Activated CD4-positive, alpha-beta T cell treated with anti-CD3 and anti-CD28 coated beads for 36 hours (primary cell): ENCODE data around the gene STIM2. TPM values are rescaled to one million over a fixed set of nuclear protein-coding genes. Genes with fewer than 3 reads are reported as not detected.
A peak's percentile ranks its signal among the peaks of the same experiment; 100 is the strongest.

ENCODE experiments used
- ATAC-seq: fragments of 200-7000 bp; cut with Tn5 transposase; one replicate; pipeline ENCODE4 v1.10.0; 2021; ENCODE audit warnings: mild to moderate bottlenecking, moderate library complexity
- CTCF ChIA-PET: fragments of 350-600 bp; sonication (Branson Sonifier 250); formaldehyde crosslinking; loops from one replicate; lab custom pipeline; 2021; ENCODE audit warnings: antibody characterized with exemption; lab: Charles Lee
- POLR2A ChIA-PET: fragments of 350-600 bp; sonication (Branson Sonifier 250); formaldehyde crosslinking; loops from one replicate; lab custom pipeline; 2021; ENCODE audit warnings: antibody characterized with exemption, inconsistent platforms; lab: Charles Lee
- DNase-seq: peaks from one replicate; pipeline ENCODE4 v3.0.0-alpha.2; 2020
- H3K27ac Mint-ChIP-seq: one replicate; pipeline ENCODE4 v1.8.0; 2021; ENCODE audit warnings: mixed read lengths
- H3K27me3 Mint-ChIP-seq: one replicate; pipeline ENCODE4 v1.8.0; 2021; ENCODE audit warnings: mixed read lengths
- H3K36me3 Mint-ChIP-seq: one replicate; pipeline ENCODE4 v1.8.0; 2021; ENCODE audit warnings: low read depth, mixed read lengths
- H3K4me1 Mint-ChIP-seq: one replicate; pipeline ENCODE4 v1.8.0; 2021; ENCODE audit warnings: mixed read lengths
- H3K4me3 Mint-ChIP-seq: one replicate; pipeline ENCODE4 v1.8.0; 2021; ENCODE audit warnings: mild to moderate bottlenecking, moderate library complexity, mixed read lengths
- H3K9me3 Mint-ChIP-seq: one replicate; pipeline ENCODE4 v1.8.0; 2021; ENCODE audit warnings: low read depth, mixed read lengths
- intact Hi-C, 2 experiments: fragments of 100-400 bp; cut with DNase I in 1 of 2; cut with micrococcal nuclease in 1 of 2; formaldehyde crosslinking; loops; one replicate each; pipeline versions ENCODE4 v1.14.2 to v1.15.1; 2022 to 2024; cut with DNase I, micrococcal nuclease
- total RNA-seq, 2 experiments: library from RNA; stranded (reverse); gene quantifications; one replicate each; pipeline ENCODE4 v1.2.3, GENCODE V29; 2021

Gene STIM2
- total RNA-seq, 2 experiments from 2014 or later, result 32.9 to 36.4 TPM

GRCh38 chr4:26866781-26867180 lies 6.1 kb downstream of the STIM2 start:
- DNase-seq, result no peak
- H3K27me3 Mint-ChIP-seq, result no peaks in the 10 kb centered on the region
- no peak for ATAC-seq
- H3K4me3 Mint-ChIP-seq, result no peak overlapping the region
- no peak overlapping the region for H3K27ac Mint-ChIP-seq
- intact Hi-C loops, result loop anchor here (10.0 kb wide), 3 partner anchors 542 to 1632 kb away; partner anchors contain the start of genes PI4K2B (in 1 of the 2), RBPJ (in 1 of the 2) and ZCCHC4 (in 1 of the 2)
- POLR2A ChIA-PET, result no interaction called here
- CTCF ChIA-PET, result interaction anchor here (0.9 to 1.8 kb wide), 3 partner anchors 9 to 143 kb away, joined by 4 to 8 read pairs (median 5); no protein-coding TSS in a partner anchor
- no peaks in the 10 kb centered on the region for H3K9me3 Mint-ChIP-seq
- peaks cover 4% of the 10 kb centered on the region for H3K36me3 Mint-ChIP-seq
- peaks cover 71% of the 10 kb centered on the region for H3K4me1 Mint-ChIP-seq

- peak overlapping the region; percentile 7 for H3K4me3 Mint-ChIP-seq
- H3K36me3 Mint-ChIP-seq, result peaks cover 7% of the 10 kb centered on the region
- H3K4me1 Mint-ChIP-seq, result peaks cover 76% of the 10 kb centered on the region
- ChIA-PET CTCF (interaction anchor here (1.0 to 1.8 kb wide), 3 partner anchors 7 to 137 kb away, joined by 3 to 8 read pairs (median 4); partner anchors contain the start of gene STIM2), POLR2A (no interaction called here)
- peak overlapping the region; percentile 3 for H3K27ac Mint-ChIP-seq
- DNase-seq, result no peak
- H3K27me3 Mint-ChIP-seq, result no peaks in the 10 kb centered on the region
- ATAC-seq, result peak; percentile 23
- H3K9me3 Mint-ChIP-seq, result no peaks in the 10 kb centered on the region
- intact Hi-C loops, result loop anchor here (10.0 kb wide), 3 partner anchors 543 to 1633 kb away; partner anchors contain the start of genes PI4K2B (in 1 of the 2), RBPJ (in 1 of the 2) and ZCCHC4 (in 1 of the 2)
These were observed 7.5 kb downstream of the STIM2 start for GRCh38 chr4:26867914-26868684.

GRCh38 chr4:26870576-26871262 lies 10.1 kb downstream of the STIM2 start:
- Mint-ChIP-seq H3K27me3 (no peaks in the 10 kb centered on the region), H3K36me3 (peaks cover 9% of the 10 kb centered on the region), H3K9me3 (no peaks in the 10 kb centered on the region), H3K4me1 (peaks cover 75% of the 10 kb centered on the region), H3K4me3 (no peak overlapping the region), H3K27ac (no peak overlapping the region)
- ChIA-PET POLR2A (no interaction called here), CTCF (no interaction called here)
- DNase-seq (no peak), ATAC-seq (no peak)
- intact Hi-C loops, result no loop called here

- intact Hi-C loops, result loop anchor here in 1 of 2 experiments (2.0 kb wide), 1 partner anchor 15 kb away; no protein-coding TSS in a partner anchor
- CTCF ChIA-PET, result interaction anchor here (0.9 to 1.0 kb wide), 2 partner anchors 10 to 14 kb away, joined by 4 to 5 read pairs; no protein-coding TSS in a partner anchor
- Mint-ChIP-seq H3K4me3 (no peak overlapping the region), H3K4me1 (peaks cover 76% of the 10 kb centered on the region), H3K36me3 (peaks cover 10% of the 10 kb centered on the region), H3K9me3 (peaks cover 1% of the 10 kb centered on the region), H3K27ac (no peak overlapping the region), H3K27me3 (no peaks in the 10 kb centered on the region)
- POLR2A ChIA-PET, result no interaction called here
- ATAC-seq (no peak), DNase-seq (no peak)
These were observed 11.0 kb downstream of the STIM2 start for GRCh38 chr4:26871611-26872010.

- Mint-ChIP-seq H3K36me3 (peaks cover 22% of the 10 kb centered on the region), H3K4me1 (peaks cover 80% of the 10 kb centered on the region), H3K9me3 (peaks cover 11% of the 10 kb centered on the region), H3K27me3 (no peaks in the 10 kb centered on the region), H3K27ac (peak overlapping the region; percentile 83), H3K4me3 (peak overlapping the region; percentile 4)
- peak; percentile 77 for DNase-seq
- ATAC-seq, result peak; percentile 94
- intact Hi-C loops, result loop anchor here (1.0 to 2.0 kb wide), 2 partner anchors 12 to 13 kb away; no protein-coding TSS in a partner anchor
- CTCF ChIA-PET, result interaction anchor here (0.6 to 1.5 kb wide), 7 partner anchors 9 to 134 kb away, joined by 3 to 6 read pairs (median 3); no protein-coding TSS in a partner anchor
- POLR2A ChIA-PET, result interaction anchor here (1.0 to 1.9 kb wide), 6 partner anchors 11 to 130 kb away, joined by 3 to 16 read pairs (median 6); partner anchors contain the start of gene STIM2
These were observed 12.9 kb downstream of the STIM2 start for GRCh38 chr4:26873391-26874026.

GRCh38 chr4:26874110-26874509 lies 13.5 kb downstream of the STIM2 start:
- Mint-ChIP-seq H3K9me3 (peaks cover 12% of the 10 kb centered on the region), H3K27ac (peak overlapping the region; percentile 83), H3K36me3 (peaks cover 23% of the 10 kb centered on the region), H3K4me3 (no peak overlapping the region), H3K27me3 (no peaks in the 10 kb centered on the region), H3K4me1 (peaks cover 80% of the 10 kb centered on the region)
- DNase-seq (no peak), ATAC-seq (no peak)
- CTCF ChIA-PET, result interaction anchor here (0.8 to 1.5 kb wide), 3 partner anchors 12 to 127 kb away, joined by 4 to 6 read pairs (median 4); no protein-coding TSS in a partner anchor
- intact Hi-C loops, result no loop called here
- POLR2A ChIA-PET, result interaction anchor here (1.1 to 1.9 kb wide), 4 partner anchors 11 to 13 kb away, joined by 5 to 10 read pairs (median 6); partner anchors contain the start of gene STIM2

GRCh38 chr4:26877406-26877805 lies 16.8 kb downstream of the STIM2 start:
- no peak overlapping the region for H3K4me3 Mint-ChIP-seq
- no peak for DNase-seq
- H3K4me1 Mint-ChIP-seq, result peaks cover 79% of the 10 kb centered on the region
- ChIA-PET CTCF (no interaction called here), POLR2A (interaction anchor here (0.7 kb wide), 1 partner anchor 16 kb away, joined by 3 read pairs; no protein-coding TSS in a partner anchor)
- peaks cover 21% of the 10 kb centered on the region for H3K36me3 Mint-ChIP-seq
- peak overlapping the region; percentile 85 for H3K27ac Mint-ChIP-seq
- peak; percentile 28 for ATAC-seq
- H3K9me3 Mint-ChIP-seq, result peaks cover 12% of the 10 kb centered on the region
- intact Hi-C loops, result loop anchor here (1.0 to 5.0 kb wide), 3 partner anchors 9 to 800 kb away; partner anchors contain the start of gene RBPJ (in 1 of the 2)
- no peaks in the 10 kb centered on the region for H3K27me3 Mint-ChIP-seq

GRCh38 chr4:26877961-26878360 lies 17.3 kb downstream of the STIM2 start:
- H3K36me3 Mint-ChIP-seq, result peaks cover 18% of the 10 kb centered on the region
- peak overlapping the region; percentile 85 for H3K27ac Mint-ChIP-seq
- ATAC-seq, result no peak
- intact Hi-C loops, result loop anchor here (1.0 to 5.0 kb wide), 4 partner anchors 8 to 801 kb away; partner anchors contain the start of genes RBPJ (in 1 of the 2) and STIM2 (in 1 of the 2)
- no peak for DNase-seq
- H3K4me1 Mint-ChIP-seq, result peaks cover 77% of the 10 kb centered on the region
- H3K9me3 Mint-ChIP-seq, result peaks cover 12% of the 10 kb centered on the region
- H3K27me3 Mint-ChIP-seq, result no peaks in the 10 kb centered on the region
- H3K4me3 Mint-ChIP-seq, result no peak overlapping the region
- POLR2A ChIA-PET, result interaction anchor here (0.7 kb wide), 1 partner anchor 17 kb away, joined by 3 read pairs; no protein-coding TSS in a partner anchor
- CTCF ChIA-PET, result no interaction called here

GRCh38 chr4:26878794-26879391 lies 18.3 kb downstream of the STIM2 start:
- Mint-ChIP-seq H3K4me1 (peaks cover 75% of the 10 kb centered on the region), H3K9me3 (peaks cover 12% of the 10 kb centered on the region), H3K36me3 (peaks cover 17% of the 10 kb centered on the region), H3K27ac (peak overlapping the region; percentile 85), H3K27me3 (no peaks in the 10 kb centered on the region), H3K4me3 (peak overlapping the region; percentile 13)
- peak; percentile 30 for DNase-seq
- ChIA-PET CTCF (no interaction called here), POLR2A (no interaction called here)
- ATAC-seq, result peak; percentile 82
- intact Hi-C loops, result loop anchor here (2.0 to 5.0 kb wide), 3 partner anchors 18 to 802 kb away; partner anchors contain the start of genes RBPJ (in 1 of the 2) and STIM2 (in 1 of the 2)

- Mint-ChIP-seq H3K4me1 (peaks cover 76% of the 10 kb centered on the region), H3K27ac (peak overlapping the region; percentile 85), H3K36me3 (peaks cover 17% of the 10 kb centered on the region), H3K4me3 (no peak overlapping the region), H3K9me3 (peaks cover 12% of the 10 kb centered on the region), H3K27me3 (no peaks in the 10 kb centered on the region)
- intact Hi-C loops, result loop anchor here (2.0 to 5.0 kb wide), 3 partner anchors 19 to 803 kb away; partner anchors contain the start of genes RBPJ (in 1 of the 2) and STIM2 (in 1 of the 2)
- CTCF ChIA-PET, result no interaction called here
- no peak for ATAC-seq
- DNase-seq, result no peak
- POLR2A ChIA-PET, result no interaction called here
These were observed 19.2 kb downstream of the STIM2 start for GRCh38 chr4:26879805-26880204.
